IMR-90 (cell line): ENCODE results near the gene FAU. TPM values are rescaled to one million over a fixed set of nuclear protein-coding genes. Genes with fewer than 3 reads are reported as not detected.

ENCODE experiments used
- ATAC-seq: fragments of 200-7000 bp; cut with Tn5 transposase; 2 replicates; pipeline ENCODE4 v1.9.1; 2020; ENCODE audit warnings: low read depth, mild to moderate bottlenecking, moderate library complexity
- BruUV-seq: library from RNA; stranded (reverse); fragments of 400-500 nt; replicated peaks from 2 replicates; lab custom pipeline; 2021; lab: Mats Ljungman, UMichigan
- CTCF ChIA-PET: fragments of 300-600 bp; formaldehyde crosslinking; extraction: SDS; loops from one replicate; lab custom pipeline; 2021; ENCODE audit warnings: antibody characterized with exemption; lab: Yijun Ruan, JAX
- POLR2A ChIA-PET: fragments of 300-600 bp; sonication (Branson Sonifier 250); formaldehyde crosslinking; loops from one replicate; lab custom pipeline; 2022; ENCODE audit warnings: antibody characterized with exemption; ENCODE audit not compliant: unreplicated experiment; lab: Charles Lee
- DNase-seq: peaks from one replicate; pipeline ENCODE4 v3.0.0; 2013
- H2AFZ ChIP-seq: replicated peaks from 2 replicates; pipeline ENCODE3; 2013; ENCODE audit warnings: low read length, mild to moderate bottlenecking; ENCODE audit not compliant: poor library complexity
- H2AK5ac ChIP-seq: 2 replicates; pipeline ENCODE4 v1.6.1; 2013; ENCODE audit warnings: low read depth, low read length, inconsistent platforms
- H2AK9ac ChIP-seq: replicated peaks from 2 replicates; pipeline ENCODE3; 2013; ENCODE audit warnings: mild to moderate bottlenecking, low read depth, low read length, moderate library complexity; ENCODE audit not compliant: poor library complexity
- H2BK120ac ChIP-seq: 2 replicates; pipeline ENCODE4 v1.6.1; 2013; ENCODE audit warnings: low read depth, low read length, inconsistent platforms
- H2BK15ac ChIP-seq: 3 replicates; pipeline ENCODE4 v1.6.1; 2013; ENCODE audit warnings: low read depth, low read length, inconsistent platforms
- H2BK20ac ChIP-seq: 2 replicates; pipeline ENCODE4 v1.6.1; 2013; ENCODE audit warnings: low read depth, mild to moderate bottlenecking, inconsistent platforms, low read length, moderate library complexity
- H2BK5ac ChIP-seq: 2 replicates; pipeline ENCODE4 v1.6.1; 2013; ENCODE audit warnings: mild to moderate bottlenecking, low read depth, low read length, inconsistent platforms; ENCODE audit not compliant: poor library complexity, severe bottlenecking
- H3K14ac ChIP-seq: replicated peaks from 2 replicates; pipeline ENCODE4 v1.6.1; 2013; ENCODE audit warnings: low read depth, low read length, inconsistent platforms
- H3K18ac ChIP-seq: 2 replicates; pipeline ENCODE4 v1.6.1; 2013; ENCODE audit warnings: low read depth, low read length, control low read depth
- H3K23ac ChIP-seq: 2 replicates; pipeline ENCODE4 v1.6.1; 2013; ENCODE audit warnings: low read depth, low read length, inconsistent platforms
- H3K27ac ChIP-seq: 2 replicates; pipeline ENCODE4 v1.5.1; 2013; ENCODE audit warnings: mild to moderate bottlenecking, control low read depth, low read length; ENCODE audit not compliant: insufficient read depth
- H3K27me3 ChIP-seq: 2 replicates; pipeline ENCODE4 v1.6.1; 2013; ENCODE audit warnings: low read length; ENCODE audit not compliant: control insufficient read depth, insufficient read depth
- H3K36me3 ChIP-seq: 2 replicates; pipeline ENCODE4 v1.6.1; 2013; ENCODE audit warnings: low read length, mixed read lengths; ENCODE audit not compliant: control insufficient read depth, insufficient read depth
- H3K4ac ChIP-seq: 2 replicates; pipeline ENCODE4 v1.6.1; 2013; ENCODE audit warnings: low read depth, low read length, inconsistent platforms
- H3K4me1 ChIP-seq: 2 replicates; pipeline ENCODE4 v1.6.1; 2013; ENCODE audit warnings: low read length, mixed read lengths; ENCODE audit not compliant: control insufficient read depth, insufficient read depth
- H3K4me2 ChIP-seq: 2 replicates; pipeline ENCODE4 v1.6.1; 2013; ENCODE audit warnings: low read depth, mild to moderate bottlenecking, control low read depth, low read length, moderate library complexity
- H3K4me3 ChIP-seq: 2 replicates; pipeline ENCODE4 v1.5.1; 2013; ENCODE audit warnings: low read depth, mild to moderate bottlenecking, control low read depth, low read length, moderate library complexity; ENCODE audit not compliant: insufficient read depth
- H3K56ac ChIP-seq: 2 replicates; pipeline ENCODE4 v1.6.1; 2013; ENCODE audit warnings: low read length, inconsistent platforms; ENCODE audit not compliant: insufficient read depth; ENCODE audit errors: extremely low read depth
- H3K79me1 ChIP-seq, 2 experiments: 2 replicates each; pipeline ENCODE4 v1.6.1; 2013; ENCODE audit warnings: low read length in 2 of 2, inconsistent platforms in 1 of 2, low read depth in 1 of 2
- H3K9ac ChIP-seq: 2 replicates; pipeline ENCODE4 v1.6.1; 2013; ENCODE audit warnings: low read depth, low read length, control low read depth
- H3K9me1 ChIP-seq: 2 replicates; pipeline ENCODE4 v1.6.1; 2013; ENCODE audit warnings: low read length, inconsistent platforms; ENCODE audit not compliant: insufficient read depth
- H3K9me3 ChIP-seq: 2 replicates; pipeline ENCODE4 v1.6.1; 2013; ENCODE audit warnings: low read length; ENCODE audit not compliant: control insufficient read depth, insufficient read depth
- H4K20me1 ChIP-seq: 2 replicates; pipeline ENCODE4 v1.6.1; 2013; ENCODE audit warnings: low read length, inconsistent platforms; ENCODE audit not compliant: insufficient read depth
- H4K5ac ChIP-seq: 2 replicates; pipeline ENCODE4 v1.6.1; 2013; ENCODE audit warnings: mild to moderate bottlenecking, low read depth, low read length, control low read depth
- H4K8ac ChIP-seq, 2 experiments: 2 replicates each; pipeline ENCODE4 v1.6.1; 2013; ENCODE audit warnings: low read depth in 2 of 2, low read length in 2 of 2, control low read depth in 1 of 2, inconsistent platforms in 1 of 2
- H4K91ac ChIP-seq: 2 replicates; pipeline ENCODE4 v1.6.1; 2013; ENCODE audit warnings: low read depth, low read length, inconsistent platforms; ENCODE audit not compliant: insufficient read depth
- FOS ChIP-seq: fragments of 150-350 bp; IDR thresholded peaks from 2 replicates; pipeline ENCODE4 v1.6.1; 2016; ENCODE audit warnings: low read depth, low read length
- WGBS, 2 experiments: methylation state at CpG; one replicate each; pipeline versions ENCODE4 v1.1.5 to v1.1.7; 2013; ENCODE audit warnings: missing lambda C conversion rate in 2 of 2; ENCODE audit not compliant: insufficient read length in 1 of 2; ENCODE audit errors: extremely low coverage in 2 of 2; 5-methylcytosine and 5-hydroxymethylcytosine counted together
- dilution Hi-C: fragments of 300-500 bp; cut with HindIII; formaldehyde crosslinking; loops from one replicate; pipeline ENCODE4 v1.14.3; 2018; ENCODE audit warnings: low sequenced_read_pairs; ENCODE audit not compliant: unreplicated experiment
- in situ Hi-C: fragments of 300-500 bp; cut with MboI; formaldehyde crosslinking; loops from 3 replicates; pipeline ENCODE4 v1.14.3; 2019; ENCODE audit warnings: low sequenced_read_pairs, inconsistent platforms, mixed read lengths
- intact Hi-C: fragments of 100-400 bp; cut with micrococcal nuclease; formaldehyde crosslinking; loops from 2 replicates; pipeline ENCODE4 v1.10.0; 2022
- polyA plus RNA-seq, 3 experiments: library from polyadenylated mRNA; depleted of rRNA; stranded (reverse); fragments of >200 nt; gene quantifications; 2 replicates each; pipeline ENCODE4 v1.2.3, GENCODE V29; 2012; ENCODE audit warnings: low replicate concordance in 1 of 3
- total RNA-seq: library from RNA; depleted of rRNA; stranded (reverse); fragments of >200 nt; gene quantifications from 2 replicates; pipeline ENCODE4 v1.2.3, GENCODE V29; 2012

The FAU gene
- total and polyA plus RNA-seq, 2 of the 4 experiments (the other 2 are of a cell fraction): 189 to 652 TPM

DNA sequence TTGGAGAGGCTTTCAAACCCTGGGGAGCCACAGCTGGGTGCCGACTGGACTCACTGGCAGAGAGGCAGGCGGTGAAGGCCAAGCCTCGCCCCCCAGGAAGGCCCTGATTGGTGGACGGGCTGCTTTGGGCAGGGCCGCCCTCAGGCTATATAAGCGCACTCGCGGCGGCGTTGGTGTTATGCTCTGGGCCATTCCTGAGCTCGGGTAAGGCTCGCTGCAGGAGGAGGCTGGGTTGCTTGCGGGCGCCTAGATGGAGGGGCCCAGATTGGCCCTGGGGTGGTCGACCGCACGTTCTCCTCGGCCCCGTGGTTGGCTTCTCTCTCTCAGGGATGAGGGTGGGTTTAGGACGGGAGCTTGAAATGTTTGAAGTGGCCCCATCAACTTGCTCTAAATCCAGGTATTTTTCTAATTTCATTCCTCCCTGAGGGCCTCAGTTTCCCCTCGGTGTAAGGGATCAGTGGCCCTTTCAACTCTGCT lies 48.2 kb upstream of the FAU start, which contains the start of gene SPDYC:
SPDYC (plus strand) TSS at position 176 of the 477 bp plus-strand sequence. CDS start 1,125 bp downstream, outside the sequence.
- in situ Hi-C loops (no loop called here), dilution Hi-C loops (no loop called here), intact Hi-C loops (no loop called here)
- Histone ChIP-seq H3K27me3 (no peaks in the 10 kb centered on the region), H3K27ac (peak within 1 kb of the TSS; percentile 72), H4K8ac (peak within 1 kb of the TSS; percentile 92 to 100), H2AK5ac (peak within 1 kb of the TSS; percentile 24; the same call in 1 of the 2 replicates), H3K18ac (peak within 1 kb of the TSS; percentile 70; the same call in 1 of the 2 replicates), H4K20me1 (no peaks in the 10 kb centered on the region), H2BK120ac (peak within 1 kb of the TSS; percentile 75), H2BK20ac (peak within 1 kb of the TSS; percentile 54; the same call in 1 of the 2 replicates), H3K4me2 (no peak within 1 kb of the TSS), H3K9ac (0 out of 2 replicates have a peak within 1 kb of the TSS, but pooled peaks have one; percentile 27), H3K36me3 (no peaks in the 10 kb centered on the region), H3K14ac (peak within 1 kb of the TSS; percentile 91), H4K91ac (peak within 1 kb of the TSS; percentile 74), H4K5ac (peak within 1 kb of the TSS; percentile 99), H2AFZ (peak within 1 kb of the TSS; percentile 94), H3K79me1 (peaks cover 0 to 5% of the 10 kb centered on the region in 2 experiments; a peak in 1 of 4 replicates), H2BK5ac (peak within 1 kb of the TSS; percentile 62), H3K4me1 (peaks cover 10% of the 10 kb centered on the region), H2AK9ac (peak within 1 kb of the TSS; percentile 69), H3K23ac (peak within 1 kb of the TSS; percentile 54; the same call in 1 of the 2 replicates), H3K9me3 (no peaks in the 10 kb centered on the region), H3K9me1 (peaks cover 10% of the 10 kb centered on the region; the same call in 1 of the 2 replicates), H3K4me3 (no peak within 1 kb of the TSS), H3K4ac (peak within 1 kb of the TSS; percentile 84), H3K56ac (peak within 1 kb of the TSS; percentile 5; the same call in 1 of the 2 replicates), H2BK15ac (peak within 1 kb of the TSS; percentile 75; the same call in 2 of the 3 replicates)
- 86% methylated on average over 5 of the region's 21 CpGs; no CpG with 5 or more reads in 1 of the 2 experiments for WGBS, 2 experiments
- DNase-seq (no peak), ATAC-seq (no peak)
- POLR2A ChIA-PET: no interaction called here
- CTCF ChIA-PET: no interaction called here
- BruUV-seq: no TSS peak
- TF ChIP-seq FOS: no peak
